AG20443 (cell line): Measurements from ENCODE around the gene PIEZO1.

Experiments used
- DNase-seq: peaks from one replicate; pipeline ENCODE4 v3.0.0; 2012; ENCODE audit warnings: low spot score, mixed read lengths

The PIEZO1 gene

DNA sequence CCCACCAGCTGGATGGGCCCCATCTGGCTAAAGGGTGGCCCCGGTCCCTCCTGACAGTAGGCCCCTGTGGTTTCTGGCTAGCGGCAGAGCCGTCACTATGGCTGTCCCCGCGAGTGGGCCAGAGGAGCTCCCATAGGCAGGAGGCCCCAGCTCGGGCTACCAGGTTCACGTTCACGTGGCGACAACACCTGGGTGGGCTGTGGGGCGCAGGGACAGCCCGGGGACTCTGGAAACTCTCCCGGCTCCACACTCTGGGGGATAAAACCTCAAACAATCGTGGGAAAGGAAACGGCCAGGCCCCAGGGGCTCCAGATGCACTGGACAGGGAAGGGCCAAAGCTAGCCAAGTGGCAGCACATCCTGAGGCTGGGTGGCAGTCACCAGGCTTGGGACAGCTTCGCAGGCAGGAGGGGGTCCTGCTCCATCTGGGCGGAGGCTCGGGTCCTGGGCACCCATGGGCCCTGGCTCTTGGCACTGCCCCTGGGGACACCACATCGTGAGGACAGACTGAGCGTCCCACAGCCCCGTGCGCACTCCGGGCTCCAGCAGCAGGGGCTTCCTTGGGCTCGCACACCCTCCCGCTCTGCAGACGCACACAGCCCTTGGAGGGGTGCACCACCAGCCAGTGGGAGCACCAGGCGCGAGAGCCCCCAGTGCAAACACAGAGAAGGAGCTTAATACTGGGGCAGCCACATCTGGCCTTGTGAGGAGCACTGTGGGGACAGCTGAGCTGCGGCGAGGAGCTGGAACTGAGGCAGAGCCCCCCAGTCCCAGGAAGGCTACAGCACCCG, 83.2 kb downstream of the PIEZO1 start:
- DNase-seq, result no peak

DNA sequence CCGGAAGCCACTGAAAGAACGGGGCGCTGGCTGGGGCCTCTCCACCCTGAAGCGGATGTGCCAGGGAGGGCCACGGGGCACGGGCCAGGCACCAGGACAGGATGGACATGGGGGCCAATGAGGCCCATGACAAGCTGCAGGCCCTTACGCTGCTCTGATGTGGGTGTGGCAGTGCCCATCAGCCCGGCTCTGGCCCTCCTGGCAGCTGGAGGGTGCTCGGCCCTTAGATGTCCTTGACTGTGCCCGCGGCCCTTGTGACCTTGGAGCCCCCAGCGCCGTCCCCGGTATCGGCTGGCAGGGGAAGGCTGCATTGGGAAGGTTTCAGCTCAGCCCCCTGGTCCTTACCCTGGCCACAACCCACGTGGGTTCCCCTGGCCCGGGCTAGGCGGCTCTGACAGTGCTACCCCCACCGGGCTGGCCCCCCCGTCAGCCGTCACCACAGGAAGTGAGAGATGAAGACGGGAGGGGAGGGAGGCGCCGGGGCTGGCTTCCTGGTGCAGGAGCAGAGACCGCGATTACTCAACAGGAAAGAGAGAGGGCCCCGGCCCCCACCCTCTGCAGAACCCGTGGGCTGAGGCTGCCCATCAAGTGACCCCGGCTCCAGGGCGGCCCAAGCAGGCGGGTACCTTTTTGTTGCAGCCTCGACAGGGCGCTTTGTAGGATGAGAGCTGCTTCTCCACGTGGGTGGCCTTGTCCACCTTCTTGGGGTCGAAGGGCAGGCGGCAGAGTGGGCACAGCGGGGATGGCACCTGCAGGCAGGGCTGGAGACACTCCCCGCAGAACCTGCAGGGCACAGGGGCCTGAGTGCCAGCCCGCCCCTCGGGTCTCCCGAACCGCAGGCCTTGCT, 84.2 kb downstream of the PIEZO1 start:
- DNase-seq, result peak; percentile 56

DNA sequence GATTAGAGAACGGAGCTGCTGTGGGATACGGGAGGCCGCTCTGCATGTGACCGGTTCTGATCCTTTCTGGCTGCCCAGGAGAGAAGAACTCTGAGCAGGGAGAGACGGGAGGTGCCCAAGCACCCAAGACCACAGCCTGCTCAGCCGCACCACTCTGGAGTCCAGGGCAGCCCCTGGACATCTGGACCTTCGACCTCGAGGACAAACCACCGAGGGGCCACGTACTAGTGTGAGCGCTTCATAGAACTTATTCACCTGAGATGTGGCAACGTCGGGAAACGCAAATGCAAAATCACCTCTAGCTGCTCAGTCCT, 84.7 kb downstream of the PIEZO1 start:
- no peak for DNase-seq

DNA sequence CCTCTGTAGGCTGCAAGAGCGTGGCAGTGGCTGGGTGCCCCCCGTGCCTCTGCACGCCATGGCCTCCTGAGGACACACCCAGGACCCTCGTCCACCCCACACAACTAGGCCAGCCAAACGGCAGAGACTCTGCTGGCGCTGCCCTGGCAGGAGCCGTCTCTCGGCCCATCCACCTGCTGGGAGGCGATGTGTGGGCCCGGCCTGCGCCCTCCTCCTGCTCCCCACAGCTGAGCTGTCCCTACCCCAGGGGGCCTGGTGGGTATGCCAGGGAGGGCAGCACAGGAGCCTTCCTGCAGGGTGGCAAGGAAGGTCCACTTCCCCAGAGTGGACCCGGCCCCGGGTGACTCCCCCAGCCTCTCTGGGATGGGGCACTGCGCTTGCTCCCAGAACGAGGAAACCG, 85.8 kb downstream of the PIEZO1 start:
- no peak for DNase-seq

DNA sequence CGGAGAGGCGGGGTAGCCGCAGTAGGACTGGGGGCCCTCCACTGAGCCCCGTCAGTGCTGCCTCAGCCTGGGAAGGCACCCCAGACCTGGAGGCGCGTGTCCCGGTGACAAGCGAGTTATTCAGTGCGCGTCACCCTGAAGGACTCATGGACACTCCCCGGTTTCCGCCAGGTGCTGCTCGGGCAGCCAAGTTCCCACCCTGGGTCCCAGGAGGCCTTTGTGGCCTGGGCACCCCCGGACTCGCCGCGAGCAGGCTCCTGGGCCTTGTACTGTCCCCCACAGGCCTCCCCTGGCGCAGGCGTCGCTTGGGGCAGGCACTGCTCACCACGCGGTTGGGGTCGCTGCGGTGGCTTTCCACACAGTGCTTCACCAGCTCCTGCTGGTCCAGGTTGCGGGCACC, 86.4 kb downstream of the PIEZO1 start:
- no peak for DNase-seq

DNA sequence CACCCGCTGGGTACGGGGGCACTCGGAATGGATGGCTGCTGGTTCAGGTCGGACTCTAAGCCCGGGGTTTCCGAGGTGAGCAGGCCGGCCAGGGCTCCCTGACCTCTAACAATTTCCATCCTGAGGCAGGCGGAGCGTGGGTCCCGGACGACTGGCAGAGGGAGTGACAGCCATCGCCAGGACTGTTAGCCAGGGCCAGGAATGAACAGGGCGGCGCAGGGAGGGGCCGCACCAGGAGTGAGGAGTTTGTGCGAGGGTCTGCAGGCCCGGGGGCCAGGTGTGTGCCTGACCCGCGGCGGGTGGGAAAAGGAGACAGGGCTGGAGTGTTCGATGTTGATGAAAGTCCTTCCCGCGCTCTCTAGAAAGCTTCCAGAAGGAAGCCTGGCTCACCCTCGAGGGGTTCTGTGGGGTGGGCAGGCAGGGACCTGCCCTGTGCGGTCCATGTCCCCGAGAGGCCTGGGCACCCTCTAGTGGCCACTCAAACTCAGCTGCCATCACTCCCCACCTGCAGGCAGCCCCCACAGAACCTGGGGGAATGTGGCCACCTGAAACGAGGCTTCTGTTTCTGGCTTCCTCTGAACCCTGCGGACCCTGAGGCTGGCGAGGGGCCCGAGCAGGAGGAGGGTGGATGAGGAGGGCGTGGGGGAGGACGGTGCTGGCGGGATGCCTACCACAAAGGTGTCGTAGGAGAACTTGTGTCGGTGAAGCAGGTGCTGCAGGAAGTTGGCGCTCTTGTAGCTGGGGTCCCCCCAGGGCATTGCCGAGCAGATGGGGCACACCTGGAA, 87.0 kb downstream of the PIEZO1 start:
- no peak for DNase-seq

DNA sequence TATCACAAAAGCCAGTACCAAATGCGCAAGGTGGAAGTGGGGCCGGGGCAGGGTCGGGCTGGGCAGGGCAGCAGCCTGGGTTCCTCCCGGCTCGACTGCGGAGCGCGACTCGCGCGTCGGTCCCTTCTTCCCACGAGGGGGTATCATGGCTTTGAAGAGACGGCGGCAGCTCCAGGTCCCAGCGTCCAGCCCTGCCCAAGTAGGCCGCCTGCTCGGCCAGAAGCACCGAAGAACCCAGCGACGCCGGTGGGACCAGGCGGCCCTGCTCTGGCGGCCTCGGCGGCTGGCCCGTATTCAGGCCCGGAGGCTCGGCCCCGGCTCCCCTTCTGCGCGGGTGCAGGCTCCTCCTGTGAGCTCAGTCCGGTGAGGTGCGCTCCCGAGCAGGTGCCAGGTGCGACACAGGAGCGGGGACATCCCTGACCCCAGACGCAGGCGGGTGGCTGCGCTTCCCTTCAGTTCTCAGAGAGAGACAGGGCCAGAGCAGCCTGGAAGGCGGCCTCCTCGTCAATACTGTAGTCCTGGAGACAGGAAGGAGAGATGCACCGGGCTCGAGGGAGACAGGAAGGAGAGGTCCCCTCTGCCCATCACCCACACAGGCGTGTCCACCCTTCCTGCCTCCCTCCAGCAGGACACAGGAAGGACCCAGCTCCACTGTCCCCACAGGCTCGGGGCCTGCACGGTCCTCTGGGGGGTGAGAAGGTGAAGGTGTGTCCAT, 87.7 kb downstream of the PIEZO1 start:
- DNase-seq, result no peak

DNA sequence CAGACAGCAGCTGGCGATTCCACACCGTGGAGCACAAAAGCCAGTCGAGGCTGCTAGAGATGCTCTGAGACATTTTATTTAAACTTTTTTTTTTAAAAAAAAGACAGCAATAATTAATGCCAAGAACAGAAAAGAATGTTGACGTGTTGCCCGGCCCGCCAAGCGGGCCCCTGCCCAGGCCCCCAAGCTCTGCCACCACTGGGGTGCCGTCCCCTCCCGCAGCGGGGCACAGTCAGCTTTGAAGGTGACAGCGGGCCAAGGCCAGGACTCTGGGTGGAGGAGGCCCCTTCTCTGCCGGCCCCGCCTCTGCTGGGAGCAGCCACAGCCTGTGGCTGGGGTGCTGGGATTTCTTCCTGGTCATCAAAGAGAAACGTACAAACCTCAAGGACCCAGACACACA, 88.6 kb downstream of the PIEZO1 start:
- DNase-seq, result no peak

DNA sequence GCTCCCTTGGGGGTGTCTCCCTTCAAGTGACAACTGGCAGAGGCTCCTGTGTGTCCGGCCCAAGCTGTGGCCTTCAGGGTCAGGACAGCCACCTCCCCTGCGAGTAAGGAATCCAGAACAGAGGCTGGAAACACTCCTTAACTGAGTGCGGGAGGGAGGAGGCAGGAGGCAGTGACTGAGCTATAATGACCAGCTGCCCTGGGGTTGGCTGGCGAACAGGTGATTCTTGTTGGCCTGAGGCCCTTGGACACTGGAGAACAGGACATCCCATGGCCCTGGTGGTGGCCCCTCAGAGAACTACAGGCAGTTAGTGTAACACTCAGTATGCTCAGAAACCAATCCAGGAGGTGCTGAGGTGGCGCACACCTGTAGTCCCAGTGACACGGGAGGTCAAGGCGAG, 89.3 kb downstream of the PIEZO1 start:
- no peak for DNase-seq

DNA sequence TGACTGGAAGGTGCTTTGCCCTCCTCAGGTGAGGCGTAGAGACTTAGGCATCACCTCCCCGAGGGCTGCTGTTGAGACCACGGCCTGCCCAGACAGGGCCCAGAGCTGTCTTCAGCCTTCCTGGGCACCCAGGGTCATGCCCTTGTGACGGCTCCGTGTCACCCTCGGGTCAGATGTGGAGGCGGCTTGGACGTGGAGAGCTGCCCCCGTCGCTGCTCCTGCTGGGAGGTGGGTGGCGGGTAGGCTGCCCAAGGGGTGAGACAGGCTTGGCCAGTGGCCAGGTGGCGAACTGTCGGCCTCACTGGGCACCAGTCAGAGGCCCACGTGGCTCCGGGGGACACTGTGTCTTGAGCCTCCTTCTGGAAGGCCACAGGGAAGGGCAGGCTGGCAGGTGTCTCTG, 89.8 kb downstream of the PIEZO1 start:
- DNase-seq, result no peak

DNA sequence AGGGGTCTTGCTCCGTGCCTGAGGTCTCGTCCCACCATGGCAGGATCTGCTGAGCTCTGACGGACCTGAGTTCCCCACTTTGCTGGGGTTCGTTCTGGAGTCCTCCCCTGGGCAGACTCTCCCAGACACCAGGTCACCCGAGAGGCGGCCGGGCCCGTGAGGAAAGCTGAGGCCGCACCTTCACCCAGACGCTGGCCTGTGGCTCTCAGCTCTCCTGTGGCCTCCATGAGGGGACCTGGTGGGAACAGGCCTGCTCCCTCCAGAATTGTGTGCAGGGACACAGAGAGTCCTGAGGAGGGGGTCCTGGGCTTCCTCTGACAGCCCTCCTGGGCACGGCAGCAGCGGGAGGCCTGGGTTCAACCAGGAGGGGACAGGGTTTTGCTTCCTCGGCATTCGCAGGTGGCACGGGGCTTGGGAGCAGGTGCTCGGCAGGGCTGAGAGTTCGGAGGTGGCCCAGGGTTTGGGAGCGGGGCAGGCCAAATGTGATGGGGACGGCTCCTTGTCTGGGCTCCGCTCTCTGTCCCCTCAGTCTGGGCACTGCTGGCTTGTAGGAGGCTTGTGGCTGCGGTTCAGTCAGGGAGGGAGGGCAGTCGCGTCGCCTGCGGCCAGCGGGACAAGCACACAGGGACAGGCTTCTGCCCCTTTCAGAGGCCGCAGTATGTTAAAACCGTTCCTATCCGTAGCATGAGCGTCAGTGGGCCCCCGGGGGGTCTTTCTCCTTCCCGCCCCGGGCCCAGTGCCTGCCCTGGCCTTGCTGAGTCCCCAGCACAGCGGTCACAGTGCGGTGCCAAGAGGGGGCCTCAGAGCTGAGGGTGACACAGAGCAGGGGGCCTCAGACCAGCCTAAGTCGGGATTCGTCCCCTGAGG, 90.6 kb downstream of the PIEZO1 start:
- DNase-seq, result no peak

DNA sequence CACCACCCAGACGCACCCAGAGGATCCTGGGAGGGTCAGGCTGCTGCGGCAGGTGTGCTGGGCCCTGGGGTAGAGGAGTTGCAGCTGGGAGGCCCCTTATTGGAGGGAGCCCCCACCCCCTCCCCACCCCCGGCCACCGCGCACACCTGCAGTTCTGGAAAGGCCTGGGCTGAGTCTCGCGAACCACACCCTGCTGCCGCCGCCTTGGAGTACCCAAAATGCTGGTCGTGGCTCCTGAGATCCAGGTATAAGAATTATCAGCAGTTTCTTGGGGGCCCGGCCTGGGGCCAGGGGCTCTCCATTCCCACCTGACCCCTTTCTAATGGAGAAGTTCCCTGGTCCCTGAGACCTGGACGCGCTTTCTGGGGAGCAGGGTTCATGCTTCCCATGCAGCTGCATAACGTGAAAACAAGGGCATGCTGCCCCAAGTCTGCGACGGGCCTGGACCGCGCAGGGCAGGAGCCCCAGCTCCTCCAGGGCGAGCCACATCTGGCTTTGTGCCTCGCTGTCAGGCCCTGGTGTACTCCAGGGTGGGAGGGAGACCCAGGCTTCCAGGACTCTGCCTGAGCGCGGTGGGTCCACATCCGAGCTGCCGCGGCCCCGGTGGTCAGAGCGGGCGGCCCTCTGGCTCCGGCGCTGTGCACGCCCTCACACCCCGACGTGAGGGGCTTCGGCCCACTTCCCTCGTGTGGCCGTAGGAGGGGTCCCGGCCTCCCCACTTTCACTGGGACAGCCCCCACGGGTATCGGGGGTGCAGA, 91.4 kb downstream of the PIEZO1 start:
- no peak for DNase-seq

DNA sequence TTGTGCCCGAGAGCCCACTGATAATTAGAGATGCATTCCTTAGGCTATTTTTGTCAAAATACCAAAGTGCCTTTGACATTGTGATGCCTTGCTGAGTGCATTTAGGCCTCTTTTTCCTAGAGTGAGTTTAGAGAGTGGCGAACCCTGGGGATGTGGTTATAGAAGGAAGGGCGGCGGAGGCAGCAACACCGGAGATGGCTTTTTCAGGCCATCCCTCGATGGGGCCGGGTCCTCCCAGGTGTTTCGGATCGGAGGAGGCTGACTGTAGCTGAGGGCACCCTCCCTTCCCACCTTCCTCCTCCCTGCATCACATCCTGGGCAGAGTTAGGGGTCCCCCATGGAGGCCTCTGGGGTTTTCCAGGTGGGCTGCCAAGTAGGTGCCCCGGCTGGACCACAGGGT, 92.2 kb downstream of the PIEZO1 start:
- no peak for DNase-seq

DNA sequence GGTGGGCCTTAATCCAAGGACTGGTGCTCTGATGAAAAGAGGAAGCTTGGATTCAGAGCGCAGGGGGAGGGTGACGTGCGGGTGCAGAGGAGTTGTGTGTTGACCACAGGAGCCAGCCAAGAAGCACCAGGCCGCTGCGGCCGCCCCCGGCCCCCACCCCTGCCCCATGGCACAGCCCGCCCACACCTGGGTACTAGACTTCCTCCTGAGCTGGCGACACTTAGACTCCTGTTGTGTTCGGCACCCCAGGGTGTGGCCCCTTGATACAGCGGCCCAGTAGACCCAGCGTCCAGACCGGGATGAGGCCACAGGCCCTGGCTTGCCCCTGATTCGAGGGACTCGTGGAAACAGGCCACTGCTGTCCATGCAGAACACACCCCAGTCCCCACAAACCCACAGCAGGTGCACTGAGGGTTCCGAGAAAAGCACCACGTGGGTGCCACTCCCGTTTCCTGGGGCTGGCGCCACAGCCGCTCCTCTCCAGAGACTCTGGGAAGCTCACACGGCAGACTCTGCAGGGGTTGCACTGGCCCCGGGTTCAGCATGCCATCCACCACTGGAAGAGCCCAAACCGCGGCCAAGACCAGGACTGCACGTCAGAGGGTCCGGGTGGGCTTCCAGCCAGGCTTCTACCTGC, 93.0 kb downstream of the PIEZO1 start:
- DNase-seq, result no peak

DNA sequence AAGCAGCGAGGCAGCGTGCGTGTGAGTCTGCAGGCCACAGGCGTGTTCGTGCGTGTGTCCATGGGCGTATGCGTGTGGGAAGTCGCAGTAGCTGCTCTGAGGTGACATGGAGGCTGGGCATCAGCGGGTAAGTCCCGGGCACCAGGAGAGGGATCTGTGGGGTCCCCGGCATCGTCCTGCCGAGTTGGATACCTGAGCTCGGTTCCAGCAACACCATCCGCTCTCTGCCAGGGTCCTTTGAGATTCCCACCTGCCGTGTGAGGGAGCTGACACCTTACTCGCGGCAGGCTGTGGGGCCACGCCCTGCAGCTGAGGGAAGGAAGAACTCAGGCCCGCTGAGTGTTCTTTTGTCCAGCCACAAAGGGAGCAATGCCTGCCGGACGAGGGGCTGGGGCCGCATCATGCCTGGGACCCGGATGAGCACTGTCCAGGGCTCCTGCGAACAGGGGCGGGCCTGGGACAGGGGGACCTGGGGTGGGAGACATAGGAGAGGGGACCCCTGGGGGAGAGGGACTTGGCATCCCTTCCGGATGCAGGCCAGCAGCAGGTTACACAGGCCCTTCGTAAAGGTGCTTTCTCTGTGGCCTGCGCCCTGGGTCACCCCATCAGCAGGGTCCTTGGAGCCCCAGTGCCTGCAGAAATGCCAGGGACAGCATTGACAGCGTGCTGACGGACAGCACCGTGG, 93.7 kb downstream of the PIEZO1 start:
- DNase-seq, result no peak

DNA sequence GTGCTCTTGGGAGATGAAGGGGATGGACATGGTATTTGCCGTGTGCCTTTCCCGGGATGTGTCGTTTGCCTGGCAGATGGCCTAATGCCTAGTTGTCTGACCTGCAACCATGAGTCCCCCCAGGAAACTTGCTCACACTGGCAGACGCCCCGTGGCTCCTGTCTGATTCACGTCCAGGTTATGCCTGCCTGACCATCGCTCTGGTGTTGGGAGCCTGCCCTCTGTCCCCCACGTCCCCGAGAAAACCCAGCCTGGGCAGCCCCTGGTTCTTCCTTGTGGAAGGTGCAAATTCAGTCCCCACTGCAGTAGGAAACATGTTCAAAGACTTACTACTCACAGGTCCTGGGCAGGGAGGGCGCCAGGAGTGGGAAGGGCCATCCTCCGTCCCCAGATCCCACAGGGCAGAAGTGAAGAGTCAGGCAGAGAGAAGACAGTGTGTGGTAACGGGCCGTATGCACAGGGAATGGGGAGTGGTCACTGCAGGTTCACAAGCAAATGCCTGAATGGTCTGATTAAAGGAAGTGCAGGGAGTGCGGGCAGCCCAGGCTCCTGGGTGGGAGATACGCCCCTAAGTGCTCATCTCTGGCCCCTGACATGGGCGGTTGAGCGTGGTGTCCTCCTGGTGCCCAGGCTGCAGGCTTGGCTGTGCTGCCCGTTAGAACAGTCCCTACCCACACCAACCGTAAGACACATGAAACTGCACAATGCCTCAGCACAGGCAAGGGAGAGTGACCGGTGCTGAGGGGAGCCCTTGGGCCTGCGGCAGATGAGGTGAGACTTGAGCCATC, 94.5 kb downstream of the PIEZO1 start:
- DNase-seq, result no peak

DNA sequence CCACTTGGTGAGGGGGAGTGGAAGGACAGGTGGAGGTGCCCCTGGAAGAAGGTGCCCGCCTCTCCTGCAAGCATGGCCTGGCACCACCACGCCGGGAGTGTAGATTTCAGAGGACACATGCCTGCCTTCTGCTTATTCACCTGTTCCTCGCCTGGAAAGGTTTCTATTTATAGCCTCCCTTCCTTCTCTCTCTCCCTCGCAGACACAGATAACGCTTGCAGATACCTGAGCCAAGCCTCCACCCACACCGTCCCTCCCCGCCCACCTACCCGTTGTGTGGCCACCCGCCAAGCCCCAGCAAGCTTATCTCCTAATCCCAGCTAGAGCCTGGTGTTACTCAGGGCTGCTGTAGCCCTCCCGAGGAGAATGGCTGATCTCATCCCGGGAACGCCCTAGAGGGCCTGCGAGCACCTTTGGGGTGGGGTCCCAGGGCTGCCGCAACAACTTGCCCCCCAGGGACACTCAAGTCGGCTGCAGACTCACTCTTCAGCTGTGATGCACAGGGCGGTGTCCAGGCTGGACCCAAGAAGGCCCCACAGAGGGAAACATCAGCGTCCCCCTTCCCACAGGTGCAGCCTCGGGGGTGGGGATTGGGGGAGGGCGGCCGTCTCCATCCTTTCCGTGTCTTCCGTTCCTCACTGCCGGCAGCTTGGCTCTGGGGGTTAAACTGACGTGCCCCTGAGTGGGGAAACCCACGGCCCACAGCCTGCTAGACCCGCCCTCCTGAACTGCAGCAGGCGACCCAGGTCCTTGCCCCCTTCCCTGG, 96.8 kb downstream of the PIEZO1 start:
- no peak for DNase-seq

DNA sequence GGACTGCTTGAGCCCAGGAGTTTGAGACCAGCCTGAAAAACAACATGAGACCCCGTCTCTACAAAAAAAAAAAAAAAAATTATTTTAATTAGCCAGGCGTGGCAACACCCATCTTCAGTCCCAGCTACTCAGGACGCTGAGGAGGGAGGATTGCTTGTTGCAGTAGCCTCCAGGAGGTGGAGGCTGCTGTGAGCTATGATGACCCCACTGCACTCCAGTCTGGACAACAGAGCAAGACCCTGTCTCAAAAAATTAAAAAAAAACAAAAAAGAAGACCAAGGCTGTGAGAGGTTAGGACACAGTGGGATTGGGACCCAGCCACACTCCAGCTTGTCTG, 97.4 kb downstream of the PIEZO1 start:
- DNase-seq, result no peak
